Measurements from ENCODE around the gene NRXN3.

DNA sequence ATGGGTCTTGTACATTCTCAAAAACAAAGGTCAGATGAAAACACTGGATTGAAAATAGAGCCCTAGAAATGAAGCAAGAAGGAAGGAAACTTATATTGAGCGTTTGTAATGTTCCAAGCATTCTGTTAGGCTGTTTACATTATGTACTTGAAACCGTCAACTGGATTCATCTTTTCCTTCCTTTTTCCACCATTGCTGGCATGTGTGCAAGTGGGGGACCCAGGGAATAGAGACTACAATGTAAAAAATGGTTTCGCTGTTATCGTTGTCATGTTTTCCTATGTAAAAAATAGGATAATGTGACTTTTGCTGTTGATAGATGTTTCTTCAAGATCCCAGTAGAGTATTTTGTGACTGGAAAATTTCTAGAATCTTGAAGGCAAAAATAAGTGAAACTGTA is 913.2 kb downstream of the NRXN3 start:
- TF ChIP-seq, protein P1, sequence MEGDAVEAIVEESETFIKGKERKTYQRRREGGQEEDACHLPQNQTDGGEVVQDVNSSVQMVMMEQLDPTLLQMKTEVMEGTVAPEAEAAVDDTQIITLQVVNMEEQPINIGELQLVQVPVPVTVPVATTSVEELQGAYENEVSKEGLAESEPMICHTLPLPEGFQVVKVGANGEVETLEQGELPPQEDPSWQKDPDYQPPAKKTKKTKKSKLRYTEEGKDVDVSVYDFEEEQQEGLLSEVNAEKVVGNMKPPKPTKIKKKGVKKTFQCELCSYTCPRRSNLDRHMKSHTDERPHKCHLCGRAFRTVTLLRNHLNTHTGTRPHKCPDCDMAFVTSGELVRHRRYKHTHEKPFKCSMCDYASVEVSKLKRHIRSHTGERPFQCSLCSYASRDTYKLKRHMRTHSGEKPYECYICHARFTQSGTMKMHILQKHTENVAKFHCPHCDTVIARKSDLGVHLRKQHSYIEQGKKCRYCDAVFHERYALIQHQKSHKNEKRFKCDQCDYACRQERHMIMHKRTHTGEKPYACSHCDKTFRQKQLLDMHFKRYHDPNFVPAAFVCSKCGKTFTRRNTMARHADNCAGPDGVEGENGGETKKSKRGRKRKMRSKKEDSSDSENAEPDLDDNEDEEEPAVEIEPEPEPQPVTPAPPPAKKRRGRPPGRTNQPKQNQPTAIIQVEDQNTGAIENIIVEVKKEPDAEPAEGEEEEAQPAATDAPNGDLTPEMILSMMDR (IDR thresholded peaks at IDR 0.05; ENCODE audit: insufficient read depth, low read length, poor library complexity, severe bottlenecking), result no peak
- no peak for TF ChIP-seq EZH2phosphoT487 (conservative IDR thresholded peaks at IDR 0.05; ENCODE audit: low read length)
